OCI-LY7 (cell line): ENCODE data around the gene PC. TPM values are rescaled to one million over a fixed set of nuclear protein-coding genes. Genes with fewer than 3 reads are reported as not detected.

ENCODE experiments used
- BruUV-seq: library from RNA; stranded (reverse); fragments of 400-500 nt; replicated peaks from 2 replicates; lab custom pipeline; 2021; lab: Mats Ljungman, UMichigan
- CTCF ChIA-PET: fragments of 300-600 bp; sonication (Branson Sonifier 250); formaldehyde crosslinking; loops from one replicate; lab custom pipeline; 2022; ENCODE audit warnings: antibody characterized with exemption; ENCODE audit not compliant: unreplicated experiment; lab: Charles Lee
- POLR2A ChIA-PET: fragments of 300-600 bp; sonication (Branson Sonifier 250); formaldehyde crosslinking; loops from one replicate; lab custom pipeline; 2022; ENCODE audit warnings: antibody characterized with exemption; lab: Charles Lee
- DNase-seq: peaks from one replicate; pipeline ENCODE4 v3.0.0-alpha.2; 2015; ENCODE audit warnings: low spot score
- H2AFZ ChIP-seq: fragments of 200-600 bp; sonication (generic), shearing (Covaris generic); 2 replicates; pipeline ENCODE4 v1.6.1; 2014; ENCODE audit warnings: mild to moderate bottlenecking, antibody characterized with exemption, low read length, moderate library complexity
- H3K27ac ChIP-seq: fragments of 200-600 bp; sonication (generic); 2 replicates; pipeline ENCODE4 v1.5.1; 2014; ENCODE audit warnings: mixed run types, low read depth, mild to moderate bottlenecking, moderate library complexity, low read length, inconsistent platforms; ENCODE audit not compliant: poor library complexity, severe bottlenecking
- H3K36me3 ChIP-seq: fragments of 200-600 bp; sonication (generic); 2 replicates; pipeline ENCODE4 v1.6.1; 2014; ENCODE audit warnings: mild to moderate bottlenecking, antibody characterized with exemption, low read length, moderate library complexity, mixed read lengths; ENCODE audit not compliant: insufficient read depth
- H3K4me1 ChIP-seq: fragments of 200-600 bp; sonication (generic); 2 replicates; pipeline ENCODE4 v1.5.1; 2014; ENCODE audit warnings: mild to moderate bottlenecking, low read length; ENCODE audit not compliant: insufficient read depth, poor library complexity, severe bottlenecking
- H3K4me2 ChIP-seq: fragments of 200-600 bp; sonication (generic); 2 replicates; pipeline ENCODE4 v1.6.1; 2014; ENCODE audit warnings: mild to moderate bottlenecking, low read length
- H3K4me3 ChIP-seq: fragments of 200-600 bp; sonication (generic); 2 replicates; pipeline ENCODE4 v1.5.1; 2014; ENCODE audit warnings: mild to moderate bottlenecking, low read depth, low read length; ENCODE audit not compliant: poor library complexity, severe bottlenecking
- H3K79me2 ChIP-seq: fragments of 200-600 bp; sonication (generic); 2 replicates; pipeline ENCODE4 v1.6.1; 2016; ENCODE audit warnings: low read depth, mild to moderate bottlenecking, low read length, moderate library complexity, mixed read lengths; ENCODE audit not compliant: insufficient read depth
- H3K9me2 ChIP-seq: fragments of 200-600 bp; sonication (generic); 2 replicates; pipeline ENCODE4 v1.6.1; 2016; ENCODE audit warnings: mild to moderate bottlenecking, low read length, mixed read lengths; ENCODE audit not compliant: insufficient read depth
- H3K9me3 ChIP-seq: fragments of 200-600 bp; sonication (generic); 2 replicates; pipeline ENCODE4 v1.6.1; 2014; ENCODE audit warnings: mild to moderate bottlenecking, mixed run types, low read length, mixed read lengths
- H4K20me1 ChIP-seq: fragments of 200-600 bp; sonication (generic); 2 replicates; pipeline ENCODE4 v1.6.1; 2014; ENCODE audit warnings: mild to moderate bottlenecking, antibody characterized with exemption, low read length, moderate library complexity, mixed read lengths; ENCODE audit not compliant: insufficient read depth
- CTCF ChIP-seq: fragments of 200-600 bp; sonication (generic); conservative IDR thresholded peaks from 2 replicates; pipeline ENCODE4 v1.5.1; 2014; ENCODE audit warnings: mild to moderate bottlenecking, antibody characterized with exemption, low read length, moderate library complexity, mixed read lengths
- EZH2phosphoT487 ChIP-seq: fragments of 200-600 bp; sonication (generic); IDR thresholded peaks from 2 replicates; pipeline ENCODE4 v1.6.1; 2018; ENCODE audit warnings: low read depth, borderline replicate concordance, mild to moderate bottlenecking, mixed run types, antibody characterized with exemption, low read length, moderate library complexity, mixed read lengths
- intact Hi-C: fragments of 100-400 bp; cut with micrococcal nuclease; formaldehyde crosslinking; loops from one replicate; pipeline ENCODE4 v1.10.0; 2022; ENCODE audit not compliant: unreplicated experiment
- total RNA-seq, 2 experiments: library from RNA; depleted of rRNA in 1 of 2; stranded (reverse); fragments of >200 nt in 1 of 2; shearing (Covaris generic) in 1 of 2; gene quantifications; 2 replicates each; pipeline ENCODE4 v1.2.3, GENCODE V29; 2014 to 2022

PC gene
- total RNA-seq, 2 experiments from 2014 or later: 10.4 to 12.7 TPM

GRCh38 chr11:66906061-66906733 lies 52.0 kb downstream of the PC start:
- Histone ChIP-seq H3K36me3 (no peaks in the 10 kb centered on the region), H3K79me2 (no peaks in the 10 kb centered on the region), H2AFZ (no peak overlapping the region), H3K4me2 (no peak overlapping the region), H3K4me1 (no peaks in the 10 kb centered on the region), H3K4me3 (no peak overlapping the region), H3K9me3 (no peaks in the 10 kb centered on the region), H3K27ac (no peak overlapping the region), H3K9me2 (no peaks in the 10 kb centered on the region), H4K20me1 (no peaks in the 10 kb centered on the region)
- no peak for TF ChIP-seq EZH2phosphoT487
- no peak for TF ChIP-seq CTCF
- ChIA-PET POLR2A (no interaction called here), CTCF (no interaction called here)
- BruUV-seq: no TSS peak
- intact Hi-C loops: no loop called here
- no peak for DNase-seq

GRCh38 chr11:66905631-66906030 lies 52.6 kb downstream of the PC start:
- BruUV-seq: no TSS peak
- no peaks in the 10 kb centered on the region for H4K20me1 ChIP-seq
- H3K79me2 ChIP-seq: no peaks in the 10 kb centered on the region
- H3K4me3 ChIP-seq: no peak overlapping the region
- ChIA-PET CTCF (no interaction called here), POLR2A (no interaction called here)
- no peaks in the 10 kb centered on the region for H3K4me1 ChIP-seq
- no peak for DNase-seq
- no peaks in the 10 kb centered on the region for H3K36me3 ChIP-seq
- no peak overlapping the region for H3K4me2 ChIP-seq
- H3K9me3 ChIP-seq: no peaks in the 10 kb centered on the region
- no peak overlapping the region for H2AFZ ChIP-seq
- intact Hi-C loops: no loop called here
- no peak overlapping the region for H3K27ac ChIP-seq
- H3K9me2 ChIP-seq: no peaks in the 10 kb centered on the region
- TF ChIP-seq CTCF (no peak), EZH2phosphoT487 (no peak)

- no peaks in the 10 kb centered on the region for H4K20me1 ChIP-seq
- CTCF ChIA-PET: no interaction called here
- no peaks in the 10 kb centered on the region for H3K9me3 ChIP-seq
- no peaks in the 10 kb centered on the region for H3K9me2 ChIP-seq
- no peaks in the 10 kb centered on the region for H3K79me2 ChIP-seq
- H3K36me3 ChIP-seq: no peaks in the 10 kb centered on the region
- H3K27ac ChIP-seq: no peak overlapping the region
- POLR2A ChIA-PET: no interaction called here
- no TSS peak for BruUV-seq
- intact Hi-C loops: no loop called here
- no peak overlapping the region for H3K4me2 ChIP-seq
- no peak for DNase-seq
- no peaks in the 10 kb centered on the region for H3K4me1 ChIP-seq
- TF ChIP-seq CTCF (no peak), EZH2phosphoT487 (no peak)
- H2AFZ ChIP-seq: no peak overlapping the region
- H3K4me3 ChIP-seq: no peak overlapping the region
Observed at GRCh38 chr11:66904981-66905521, 53.1 kb downstream of the PC start.
